H1 (cell line): ENCODE measurements around the gene MAGI1. TPM values are rescaled to one million over a fixed set of nuclear protein-coding genes. Genes with fewer than 3 reads are reported as not detected.

Source experiments
- CTCF ChIA-PET: fragments of 300-600 bp; sonication (Branson Sonifier 250); formaldehyde crosslinking; loops from one replicate; lab custom pipeline; 2021; ENCODE audit not compliant: partially characterized antibody; lab: Charles Lee
- POLR2A ChIA-PET: fragments of 300-600 bp; sonication (Branson Sonifier 250); formaldehyde crosslinking; loops from one replicate; lab custom pipeline; 2021; ENCODE audit warnings: inconsistent platforms; ENCODE audit not compliant: partially characterized antibody; lab: Charles Lee
- DNase-seq, 2 experiments: peaks; one replicate each; pipeline versions ENCODE4 v3.0.0 to v3.0.0-alpha.2; 2010 to 2022; ENCODE audit warnings: low spot score in 2 of 2, low read depth in 1 of 2, mixed read lengths in 1 of 2
- FAIRE-seq: peaks from 2 replicates; lab custom pipeline; 2011; peaks lifted over from hg19 to GRCh38; lab: Jason Lieb, UNC
- H2AFZ ChIP-seq: 2 replicates; pipeline ENCODE4 v1.8.1; 2012; ENCODE audit warnings: low read length, inconsistent platforms
- H2AK5ac ChIP-seq: 2 replicates; pipeline ENCODE4 v1.6.1; 2013; ENCODE audit warnings: low read depth, low read length
- H2BK120ac ChIP-seq: replicated peaks from 2 replicates; pipeline ENCODE3; 2013; ENCODE audit warnings: low read depth, low read length, inconsistent platforms
- H2BK12ac ChIP-seq: 2 replicates; pipeline ENCODE4 v1.6.1; 2013; ENCODE audit warnings: low read depth, low read length
- H2BK15ac ChIP-seq: 2 replicates; pipeline ENCODE4 v1.6.1; 2013; ENCODE audit warnings: low read length
- H2BK20ac ChIP-seq: 2 replicates; pipeline ENCODE4 v1.6.1; 2013; ENCODE audit warnings: low read length
- H2BK5ac ChIP-seq: 2 replicates; pipeline ENCODE4 v1.6.1; 2013; ENCODE audit warnings: low read depth, low read length
- H3K14ac ChIP-seq: 2 replicates; pipeline ENCODE4 v1.6.1; 2013; ENCODE audit warnings: inconsistent platforms; ENCODE audit not compliant: insufficient read length
- H3K18ac ChIP-seq: 2 replicates; pipeline ENCODE4 v1.6.1; 2013; ENCODE audit warnings: low read length; ENCODE audit errors: extremely low read depth
- H3K23ac ChIP-seq: 2 replicates; pipeline ENCODE4 v1.6.1; 2013; ENCODE audit warnings: inconsistent platforms; ENCODE audit not compliant: insufficient read length
- H3K23me2 ChIP-seq: 2 replicates; pipeline ENCODE4 v1.6.1; 2013; ENCODE audit warnings: low read depth, low read length
- H3K27ac ChIP-seq: 2 replicates; pipeline ENCODE4 v1.6.1; 2011; ENCODE audit warnings: low read depth, low read length, inconsistent platforms
- H3K27me3 ChIP-seq, 4 experiments: replicated peaks in 1 of 4; 1 replicate in 1 of 4; 2 replicates in 3 of 4; pipeline versions ENCODE4 v1.6.1 to v1.8.1; 2011 to 2013; ENCODE audit warnings: low read length in 3 of 4, mild to moderate bottlenecking in 3 of 4, inconsistent platforms in 2 of 4, mixed read lengths in 2 of 4, moderate library complexity in 1 of 4; ENCODE audit not compliant: control insufficient read depth in 3 of 4, insufficient read depth in 3 of 4; ENCODE audit errors: extremely low read depth in 1 of 4
- H3K36me3 ChIP-seq, 4 experiments: 2 replicates each; pipeline versions ENCODE4 v1.6.1 to v1.8.1; 2011 to 2013; ENCODE audit warnings: mild to moderate bottlenecking in 4 of 4, low read length in 3 of 4, moderate library complexity in 2 of 4, control low read depth in 1 of 4, inconsistent platforms in 1 of 4; ENCODE audit not compliant: insufficient read depth in 4 of 4, control insufficient read depth in 2 of 4
- H3K4ac ChIP-seq: replicated peaks from 2 replicates; pipeline ENCODE3; 2013; ENCODE audit warnings: low read length, low read depth, mixed read lengths, inconsistent platforms; ENCODE audit not compliant: insufficient read length
- H3K4me1 ChIP-seq, 4 experiments: replicated peaks in 1 of 4; 1 replicate in 1 of 4; 2 replicates in 3 of 4; pipeline versions ENCODE4 v1.6.1 to v1.8.1; 2011 to 2013; ENCODE audit warnings: low read length in 3 of 4, inconsistent platforms in 2 of 4, mixed read lengths in 1 of 4; ENCODE audit not compliant: insufficient read depth in 4 of 4, control insufficient read depth in 3 of 4
- H3K4me2 ChIP-seq, 2 experiments: 2 replicates each; pipeline versions ENCODE4 v1.6.1 to v1.8.1; 2011 to 2013; ENCODE audit warnings: low read depth in 2 of 2, low read length in 2 of 2, control low read depth in 1 of 2, inconsistent platforms in 1 of 2, mild to moderate bottlenecking in 1 of 2; ENCODE audit not compliant: insufficient read depth in 1 of 2
- H3K4me3 ChIP-seq, 4 experiments: fragments of 200-600, 300-600 bp in 1 of 4; sonication (generic), shearing (Covaris generic), sonication (Bioruptor Twin) in 1 of 4; 2 replicates each; pipeline versions ENCODE4 v1.5.1 to v1.8.1; 2011 to 2016; ENCODE audit warnings: low read length in 4 of 4, low read depth in 3 of 4, control low read depth in 2 of 4, inconsistent platforms in 2 of 4, mild to moderate bottlenecking in 2 of 4, mixed read lengths in 1 of 4, moderate library complexity in 1 of 4; ENCODE audit not compliant: insufficient read depth in 2 of 4; ENCODE audit errors: extremely low read depth in 1 of 4
- H3K56ac ChIP-seq: replicated peaks from 2 replicates; pipeline ENCODE3; 2013; ENCODE audit warnings: low read depth, mild to moderate bottlenecking, mixed read lengths, low read length, inconsistent platforms; ENCODE audit not compliant: insufficient read length
- H3K79me1 ChIP-seq: 2 replicates; pipeline ENCODE4 v1.6.1; 2013; ENCODE audit warnings: low read depth, low read length, control low read depth
- H3K79me2 ChIP-seq, 2 experiments: 2 replicates each; pipeline versions ENCODE4 v1.6.1 to v1.8.1; 2012 to 2013; ENCODE audit warnings: low read length in 2 of 2, mild to moderate bottlenecking in 2 of 2, inconsistent platforms in 1 of 2; ENCODE audit not compliant: insufficient read depth in 2 of 2, control insufficient read depth in 1 of 2
- H3K9ac ChIP-seq, 4 experiments: replicated peaks in 1 of 4; 1 replicate in 1 of 4; 2 replicates in 3 of 4; pipeline versions ENCODE4 v1.6.1 to v1.8.1; 2011 to 2013; ENCODE audit warnings: low read depth in 3 of 4, low read length in 3 of 4, control low read depth in 2 of 4, mild to moderate bottlenecking in 2 of 4, moderate library complexity in 2 of 4, inconsistent platforms in 1 of 4; ENCODE audit errors: extremely low read depth in 1 of 4
- H3K9me3 ChIP-seq, 2 experiments: 2 replicates each; pipeline versions ENCODE4 v1.6.1 to v1.8.1; 2012 to 2013; ENCODE audit warnings: mild to moderate bottlenecking in 2 of 2, moderate library complexity in 2 of 2, control low read depth in 1 of 2, inconsistent platforms in 1 of 2, low read depth in 1 of 2, low read length in 1 of 2, mixed read lengths in 1 of 2; ENCODE audit not compliant: insufficient read depth in 2 of 2
- H4K20me1 ChIP-seq, 2 experiments: replicated peaks in 1 of 2; 2 replicates each; pipeline versions ENCODE3 to v1.8.1; 2011 to 2013; ENCODE audit warnings: inconsistent platforms in 2 of 2, low read length in 2 of 2, mild to moderate bottlenecking in 1 of 2; ENCODE audit not compliant: insufficient read depth in 2 of 2, control insufficient read depth in 1 of 2
- H4K5ac ChIP-seq: 2 replicates; pipeline ENCODE4 v1.6.1; 2013; ENCODE audit warnings: low read length, low read depth, mixed read lengths, inconsistent platforms; ENCODE audit not compliant: insufficient read length
- H4K8ac ChIP-seq: 2 replicates; pipeline ENCODE4 v1.8.0; 2013; ENCODE audit warnings: mild to moderate bottlenecking, moderate library complexity, low read length, inconsistent platforms; ENCODE audit not compliant: insufficient read depth; ENCODE audit errors: extremely low read depth
- H4K91ac ChIP-seq: replicated peaks from 2 replicates; pipeline ENCODE3; 2013; ENCODE audit warnings: low read length, mixed read lengths, inconsistent platforms; ENCODE audit not compliant: insufficient read length
- EZH2 ChIP-seq: fragments of 200-600 bp; sonication (generic); IDR thresholded peaks from 2 replicates; pipeline ENCODE4 v1.7.1; 2012; ENCODE audit warnings: low read depth, mild to moderate bottlenecking, moderate library complexity, low read length, inconsistent platforms; ENCODE audit not compliant: severe bottlenecking
- GABPA ChIP-seq: IDR thresholded peaks from 2 replicates; pipeline ENCODE4 v1.6.1; 2011; ENCODE audit warnings: mild to moderate bottlenecking, low read length, moderate library complexity, borderline replicate concordance; ENCODE audit not compliant: insufficient read depth
- JUND ChIP-seq: IDR thresholded peaks from 2 replicates; pipeline ENCODE4 v1.6.1; 2011; ENCODE audit warnings: mild to moderate bottlenecking, improper control_type of control experiment, low read length
- NRF1 ChIP-seq: IDR thresholded peaks from 2 replicates; pipeline ENCODE4 v1.6.1; 2011; ENCODE audit warnings: mild to moderate bottlenecking, low read depth, low read length, improper control_type of control experiment
- PHF8 ChIP-seq: fragments of 200-600 bp; sonication (generic); conservative IDR thresholded peaks from 2 replicates; pipeline ENCODE4 v1.7.1; 2012; ENCODE audit warnings: low read depth, mild to moderate bottlenecking, inconsistent platforms, low read length, moderate library complexity
- POU5F1 ChIP-seq: IDR thresholded peaks from 2 replicates; pipeline ENCODE4 v1.6.1; 2011; ENCODE audit warnings: low read depth, mild to moderate bottlenecking, low read length, moderate library complexity
- RFX5 ChIP-seq: IDR thresholded peaks from 2 replicates; pipeline ENCODE4 v1.6.1; 2011; ENCODE audit warnings: low read depth, low read length, improper control_type of control experiment, borderline replicate concordance
- RNF2 ChIP-seq: fragments of 200-900, 300-1000 bp; sonication (generic); IDR thresholded peaks from 2 replicates; pipeline ENCODE4 v1.7.1; 2016; ENCODE audit warnings: borderline replicate concordance, low read depth, mild to moderate bottlenecking, antibody characterized with exemption, low read length; ENCODE audit not compliant: poor library complexity, severe bottlenecking; ENCODE audit errors: missing control alignments
- SP1 ChIP-seq: IDR thresholded peaks from 2 replicates; pipeline ENCODE4 v1.6.1; 2011; ENCODE audit warnings: low read depth, low read length
- SRF ChIP-seq: IDR thresholded peaks from 2 replicates; pipeline ENCODE4 v1.6.1; 2011; ENCODE audit warnings: mild to moderate bottlenecking, low read depth, low read length, moderate library complexity
- TEAD4 ChIP-seq: IDR thresholded peaks from 2 replicates; pipeline ENCODE4 v1.6.1; 2012; ENCODE audit warnings: low read depth, low read length, inconsistent platforms, mixed read lengths
- WGBS, 2 experiments: shearing (Covaris generic) in 1 of 2; methylation state at CpG; one replicate each; pipeline versions ENCODE4 v1.1.6 to v1.1.7; 2013 to 2015; ENCODE audit warnings: low lambda C conversion rate in 2 of 2, mixed read lengths in 2 of 2, inconsistent platforms in 1 of 2, low coverage in 1 of 2, missing lambda C conversion rate in 1 of 2; ENCODE audit not compliant: insufficient replicate concordance in 2 of 2, insufficient coverage in 1 of 2, insufficient read length in 1 of 2; ENCODE audit errors: extremely low coverage in 1 of 2, missing lambda C conversion rate in 1 of 2; 5-methylcytosine and 5-hydroxymethylcytosine counted together
- polyA plus RNA-seq, 7 experiments: library from polyadenylated mRNA; depleted of rRNA in 3 of 7; stranded (reverse) in 5 of 7; unstranded in 2 of 7; fragments of >200 nt in 5 of 7; fragments of 200-250 nt in 2 of 7; gene quantifications; 1 replicate in 5 of 7; 2 replicates in 1 of 7; 4 replicates in 1 of 7; pipeline versions ENCODE4 v1.2.1 to v1.2.3, GENCODE V29; 2011 to 2013; ENCODE audit warnings: missing spikeins in 2 of 7, mixed read lengths in 2 of 7
- total RNA-seq: library from RNA; stranded (reverse); fragmentation: NEBNext Ultra II Directional; extraction: Animal tissue kit (Norgen Biotek cat#: 25700); gene quantifications from 2 replicates; pipeline ENCODE4 v1.2.1, GENCODE V29; 2021
- TF ChIP-seq, protein P1 (sequence below): IDR thresholded peaks from 2 replicates; pipeline ENCODE4 v1.6.1; 2012; ENCODE audit warnings: inconsistent platforms

The MAGI1 gene
- total and polyA plus RNA-seq, 2 of the 8 experiments (the other 6 are each of a cell fraction or from before 2014, with no cell fraction given) = 19.8 to 78.0 TPM

DNA sequence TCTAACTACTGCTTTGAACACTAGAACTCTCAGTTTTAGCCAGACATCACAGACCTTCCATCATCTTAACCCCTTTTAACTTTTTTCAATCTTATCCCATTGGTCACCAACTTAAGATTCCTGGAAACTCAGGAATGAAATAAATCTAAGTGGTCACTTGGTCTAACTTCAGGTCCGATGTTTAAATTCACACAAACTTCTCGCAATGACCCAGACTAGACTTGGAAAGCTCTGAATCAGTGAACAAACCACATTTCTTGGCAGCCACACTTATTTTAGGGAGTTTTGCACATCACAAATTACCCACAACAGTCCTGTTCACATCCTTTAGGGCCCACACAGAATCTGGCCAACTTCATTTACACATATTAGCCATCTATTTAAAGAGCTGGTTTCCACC, 118.9 kb downstream of the MAGI1 start:
- TF ChIP-seq JUND = no peak
- TF ChIP-seq, protein P1, sequence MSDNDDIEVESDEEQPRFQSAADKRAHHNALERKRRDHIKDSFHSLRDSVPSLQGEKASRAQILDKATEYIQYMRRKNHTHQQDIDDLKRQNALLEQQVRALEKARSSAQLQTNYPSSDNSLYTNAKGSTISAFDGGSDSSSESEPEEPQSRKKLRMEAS = no peak
- no peak for TF ChIP-seq PHF8
- no peak for TF ChIP-seq RFX5
- TF ChIP-seq SRF = no peak
- no peak for TF ChIP-seq GABPA
- no peak for TF ChIP-seq SP1
- TF ChIP-seq RNF2 = no peak
- no peak for TF ChIP-seq EZH2
- TF ChIP-seq POU5F1 = no peak
- TF ChIP-seq TEAD4 = no peak
- no peak for TF ChIP-seq NRF1
- TF ChIP-seq, all 59 proteins: peak for 0
- H3K4ac ChIP-seq = no peak overlapping the region
- no peak overlapping the region for H4K91ac ChIP-seq
- H3K56ac ChIP-seq = no peak overlapping the region
- H3K79me1 ChIP-seq = peaks cover 2% of the 10 kb centered on the region; the same call in 1 of the 2 replicates
- H2AFZ ChIP-seq = no peak overlapping the region
- H3K4me1 ChIP-seq = peaks cover 0 to under 1% (median 0%) of the 10 kb centered on the region in 4 experiments; a peak in 1 of 7 replicates
- no peak overlapping the region for H3K14ac ChIP-seq
- DNase-seq (no peak), FAIRE-seq (no peak)
- no peak overlapping the region for H3K4me3 ChIP-seq
- H3K4me2 ChIP-seq = no peak overlapping the region
- no peak overlapping the region for H3K23ac ChIP-seq
- POLR2A ChIA-PET = interaction anchor here (1.7 kb wide), 1 partner anchor 15 kb away, joined by 4 read pairs; no protein-coding TSS in a partner anchor
- peaks cover 2 to 8% of the 10 kb centered on the region in 2 experiments; a peak in 2 of 4 replicates for H3K9me3 ChIP-seq
- peaks cover 0 to 60% of the 10 kb centered on the region in 2 experiments; a peak in 3 of 4 replicates for H3K79me2 ChIP-seq
- H2BK20ac ChIP-seq = no peak overlapping the region
- WGBS, 2 experiments = 95% methylated on average over 2 of the region's 2 CpGs; no CpG with 5 or more reads in 1 of the 2 experiments
- no peak overlapping the region for H3K9ac ChIP-seq
- H2BK15ac ChIP-seq = no peak overlapping the region
- H3K23me2 ChIP-seq = no peaks in the 10 kb centered on the region; the same call in 1 of the 2 replicates
- no peak overlapping the region for H2BK5ac ChIP-seq
- CTCF ChIA-PET = interaction anchor here (1.0 to 2.9 kb wide), 2 partner anchors 16 to 111 kb away, joined by 3 to 10 read pairs; no protein-coding TSS in a partner anchor
- no peaks in the 10 kb centered on the region for H3K36me3 ChIP-seq
- H2AK5ac ChIP-seq = no peak overlapping the region
- no peak overlapping the region for H3K18ac ChIP-seq
- no peaks in the 10 kb centered on the region for H3K27me3 ChIP-seq
- H3K27ac ChIP-seq = no peak overlapping the region
- H2BK12ac ChIP-seq = no peak overlapping the region
- H2BK120ac ChIP-seq = no peak overlapping the region
- H4K8ac ChIP-seq = no peak overlapping the region
- peaks cover 0 to 2% of the 10 kb centered on the region in 2 experiments for H4K20me1 ChIP-seq
- no peak overlapping the region for H4K5ac ChIP-seq
